K562 (cell line): Measurements from ENCODE around the gene CYP11A1. TPM values are rescaled to one million over a fixed set of nuclear protein-coding genes. Genes with fewer than 3 reads are reported as not detected.
A peak's percentile ranks its signal among the peaks of the same experiment; 100 is the strongest.

Experiments
- ATF7 ChIP-seq: fragments of 450-650 bp; IDR thresholded peaks from 2 replicates; pipeline ENCODE4 v1.7.1; 2014; ENCODE audit warnings: mild to moderate bottlenecking, moderate library complexity
- ESRRA ChIP-seq: fragments of 450-650 bp; IDR thresholded peaks from 2 replicates; pipeline ENCODE4 v1.6.1; 2014; ENCODE audit warnings: low read depth, mild to moderate bottlenecking, moderate library complexity, borderline replicate concordance
- HINFP ChIP-seq: fragments of 450-650 bp; conservative IDR thresholded peaks from 2 replicates; pipeline ENCODE4 v1.6.1; 2016; ENCODE audit warnings: missing genetic modification characterization, low read depth, mild to moderate bottlenecking, control low read depth, missing compliant biosample characterization
- KLF10 ChIP-seq: fragments of 250-450 bp; sonication (Bioruptor Pico); IDR thresholded peaks from 2 replicates; pipeline ENCODE4 v1.6.1; 2021; ENCODE audit warnings: matching md5 sums
- MAZ ChIP-seq, 2 experiments: fragments of 450-650 bp in 1 of 2; sonication (generic) in 1 of 2; formaldehyde crosslinking; IDR thresholded peaks in 1 of 2; conservative IDR thresholded peaks in 1 of 2; 2 replicates each; pipeline versions ENCODE4 v1.4.0 to v1.5.0; 2020; ENCODE audit warnings: mild to moderate bottlenecking in 1 of 2, missing genetic modification reagents in 1 of 2
- MIER1 ChIP-seq: fragments of 450-650 bp; IDR thresholded peaks from 2 replicates; pipeline ENCODE4 v1.6.1; 2016; ENCODE audit warnings: antibody characterized with exemption, mild to moderate bottlenecking, low read depth
- NR2C2 ChIP-seq, 2 experiments: fragments of 200-800 bp in 1 of 2; sonication (Bioruptor generic) in 1 of 2; sonication (generic) in 1 of 2; formaldehyde crosslinking in 1 of 2; IDR thresholded peaks; 2 replicates each; pipeline versions ENCODE4 v1.6.1 to v1.8.0; 2016 to 2022; ENCODE audit warnings: mild to moderate bottlenecking in 1 of 2, missing compliant biosample characterization in 1 of 2, missing genetic modification characterization in 1 of 2, missing genetic modification reagents in 1 of 2
- RERE ChIP-seq: sonication (generic); formaldehyde crosslinking; IDR thresholded peaks from 2 replicates; pipeline ENCODE4 v1.8.0; 2023; ENCODE audit warnings: missing genetic modification reagents, mild to moderate bottlenecking, borderline replicate concordance
- RREB1 ChIP-seq: fragments of 250-450 bp; sonication (Bioruptor Pico); IDR thresholded peaks from 2 replicates; pipeline ENCODE4 v1.4.0; 2020
- SRF ChIP-seq, 2 experiments: fragments of 250-450, 450-650 bp in 1 of 2; sonication (Bioruptor Pico) in 1 of 2; sonication (generic) in 1 of 2; formaldehyde crosslinking; IDR thresholded peaks; 2 replicates each; pipeline versions ENCODE4 v1.5.0 to v1.5.1; 2020 to 2022; ENCODE audit warnings: mild to moderate bottlenecking in 1 of 2, missing genetic modification reagents in 1 of 2
- polyA plus RNA-seq, 8 experiments: library from polyadenylated mRNA; depleted of rRNA in 4 of 8; stranded (reverse) in 5 of 8; unstranded in 3 of 8; fragments of >200 nt; fragmentation: Nextera tagmentation in 2 of 8; fragmentation: Illumina TruSeq in 1 of 8; extraction: Ambion mirVana in 2 of 8; extraction: Trizol in 1 of 8; gene quantifications; 2 replicates each; pipeline versions ENCODE4 v1.2.1 to v1.2.3, GENCODE V29; 2011 to 2014; ENCODE audit warnings: inconsistent platforms in 1 of 8, missing spikeins in 1 of 8
- total RNA-seq, 7 experiments: library from RNA; depleted of rRNA in 6 of 7; stranded (reverse); fragments of >200 nt in 6 of 7; fragmentation: Illumina TruSeq in 2 of 7; extraction: Trizol in 2 of 7; gene quantifications; 2 replicates each; pipeline versions ENCODE4 v1.2.1 to v1.2.3, GENCODE V29; 2011 to 2021; ENCODE audit warnings: low replicate concordance in 1 of 7

The CYP11A1 gene
- total and polyA plus RNA-seq, 9 of the 15 experiments (the other 6 are each of a cell fraction or from before 2014, with no cell fraction given), result 0.06 to 0.24 (median 0.10) TPM; not detected in 4

- TF ChIP-seq RREB1 (CRISPR knock-in tag) (no peak), SRF (CRISPR knock-in tag; IDR thresholded peaks at IDR 0.05) (no peak; a peak in 1 of 4 replicates), MAZ (CRISPR knock-in tag; conservative IDR thresholded peaks at IDR 0.05 in 1 of 2, IDR thresholded peaks at IDR 0.05 in 1 of 2) (peak; percentile 56 to 66; a peak in 3 of 4 replicates), RERE (CRISPR knock-in tag) (no peak), ESRRA (peak; percentile 24), MIER1 (no peak), HINFP (no peak), ATF7 (peak; percentile 56; the same call in 1 of the 2 replicates), KLF10 (CRISPR knock-in tag) (no peak), NR2C2 (CRISPR knock-in tag; IDR thresholded peaks at IDR 0.05) (0 out of 2 replicates have a peak, but pooled peaks have one; percentile 39), NR2C2 (tag; IDR thresholded peaks at IDR 0.05) (no peak)
Measured at GRCh38 chr15:74373731-74374647, 6.5 kb upstream of the CYP11A1 start (continued).
